ENCODE results near the gene FAM53A.

GRCh38 chr4:1706358-1706757 lies 22.2 kb upstream of the FAM53A start:
- TF ChIP-seq CTCF (conservative IDR thresholded peaks at IDR 0.05; ENCODE audit: low read depth, low read length) (no peak), FOS (IDR thresholded peaks at IDR 0.05; ENCODE audit: low read depth, low read length) (no peak), RFX5 (IDR thresholded peaks at IDR 0.05; ENCODE audit: low read depth, low read length) (no peak), CEBPB (IDR thresholded peaks at IDR 0.05; ENCODE audit: low read depth, low read length) (no peak), POLR2A (IDR thresholded peaks at IDR 0.05; ENCODE audit: low read depth, low read length) (no peak), SMC3 (IDR thresholded peaks at IDR 0.05; ENCODE audit: low read depth, low read length) (no peak)
